CD4-positive, CD25-positive, alpha-beta regulatory T cell (primary cell): ENCODE data around the gene CFAP57. TPM values are rescaled to one million over a fixed set of nuclear protein-coding genes. Genes with fewer than 3 reads are reported as not detected.
"Not testable (repeated sequence)": the region's sequence is repeated elsewhere in the genome, so short reads cannot be mapped to it uniquely, and the experiment has no call there.

Source experiments
- ATAC-seq, 2 donors: fragments of 150-1000 bp; cut with Tn5 transposase; one replicate each; pipeline ENCODE4 v1.10.0; 2021; ENCODE audit warnings: low read depth in 2 of 2, moderate number of reproducible peaks in 2 of 2, moderate library complexity in 1 of 2
- DNase-seq, 3 donors: peaks; one replicate each; pipeline versions ENCODE4 v3.0.0 to v3.0.0-alpha.2; 2012 to 2022; ENCODE audit warnings: mixed read lengths in 1 of 3
- H3K27ac ChIP-seq: one replicate; pipeline ENCODE4 v1.7.0; 2013; ENCODE audit warnings: mild to moderate bottlenecking, low read length; ENCODE audit not compliant: insufficient read depth, poor library complexity, severe bottlenecking
- H3K27me3 ChIP-seq: one replicate; pipeline ENCODE4 v1.7.0; 2013; ENCODE audit warnings: low read length; ENCODE audit not compliant: control insufficient read depth, insufficient read depth
- H3K36me3 ChIP-seq: one replicate; pipeline ENCODE4 v1.7.0; 2013; ENCODE audit warnings: mild to moderate bottlenecking, low read length, moderate library complexity; ENCODE audit not compliant: control insufficient read depth, insufficient read depth
- H3K4me1 ChIP-seq: 2 replicates; pipeline ENCODE4 v1.7.0; 2013; ENCODE audit warnings: mild to moderate bottlenecking, low read length; ENCODE audit not compliant: insufficient read depth, control insufficient read depth, poor library complexity, severe bottlenecking
- H3K4me3 ChIP-seq: one replicate; pipeline ENCODE4 v1.7.0; 2013; ENCODE audit warnings: low read depth, mild to moderate bottlenecking, low read length, moderate library complexity
- H3K9me3 ChIP-seq, 2 experiments: 1 replicate in 1 of 2; 2 replicates in 1 of 2; pipeline ENCODE4 v1.7.0; 2013; ENCODE audit warnings: low read length in 2 of 2, mild to moderate bottlenecking in 1 of 2, moderate library complexity in 1 of 2; ENCODE audit not compliant: control insufficient read depth in 2 of 2
- H3K27ac Mint-ChIP-seq, 3 donors: one replicate each; pipeline ENCODE4 v1.8.0; 2020 to 2022; ENCODE audit warnings: mild to moderate bottlenecking in 3 of 3, mixed read lengths in 3 of 3, moderate library complexity in 2 of 3
- H3K27me3 Mint-ChIP-seq: one replicate; pipeline ENCODE4 v1.8.0; 2022; ENCODE audit warnings: mild to moderate bottlenecking, mixed read lengths
- H3K36me3 Mint-ChIP-seq: one replicate; pipeline ENCODE4 v1.8.0; 2020; ENCODE audit warnings: mixed read lengths
- H3K4me1 Mint-ChIP-seq, 4 donors: one replicate each; pipeline ENCODE4 v1.8.0; 2020 to 2022; ENCODE audit warnings: mixed read lengths in 4 of 4, mild to moderate bottlenecking in 1 of 4
- H3K4me3 Mint-ChIP-seq, 4 donors: one replicate each; pipeline ENCODE4 v1.8.0; 2020 to 2022; ENCODE audit warnings: mild to moderate bottlenecking in 4 of 4, mixed read lengths in 4 of 4, moderate library complexity in 3 of 4
- H3K9me3 Mint-ChIP-seq, 7 donors: one replicate each; pipeline ENCODE4 v1.8.0; 2020 to 2022; ENCODE audit warnings: mixed read lengths in 7 of 7, mild to moderate bottlenecking in 3 of 7, moderate library complexity in 2 of 7
- polyA plus RNA-seq, 4 donors: library from polyadenylated mRNA; unstranded; fragments of 300-500 nt; fragmentation: Illumina TruSeq; gene quantifications; one replicate each; pipeline ENCODE4 v1.2.3, GENCODE V29; 2021
- total RNA-seq: library from RNA; stranded (reverse); gene quantifications from one replicate; pipeline ENCODE4 v1.2.3, GENCODE V29; 2022

Gene CFAP57
- total and polyA plus RNA-seq, 5 donors from 2014 or later: 0.13 TPM; not detected in 4

DNA sequence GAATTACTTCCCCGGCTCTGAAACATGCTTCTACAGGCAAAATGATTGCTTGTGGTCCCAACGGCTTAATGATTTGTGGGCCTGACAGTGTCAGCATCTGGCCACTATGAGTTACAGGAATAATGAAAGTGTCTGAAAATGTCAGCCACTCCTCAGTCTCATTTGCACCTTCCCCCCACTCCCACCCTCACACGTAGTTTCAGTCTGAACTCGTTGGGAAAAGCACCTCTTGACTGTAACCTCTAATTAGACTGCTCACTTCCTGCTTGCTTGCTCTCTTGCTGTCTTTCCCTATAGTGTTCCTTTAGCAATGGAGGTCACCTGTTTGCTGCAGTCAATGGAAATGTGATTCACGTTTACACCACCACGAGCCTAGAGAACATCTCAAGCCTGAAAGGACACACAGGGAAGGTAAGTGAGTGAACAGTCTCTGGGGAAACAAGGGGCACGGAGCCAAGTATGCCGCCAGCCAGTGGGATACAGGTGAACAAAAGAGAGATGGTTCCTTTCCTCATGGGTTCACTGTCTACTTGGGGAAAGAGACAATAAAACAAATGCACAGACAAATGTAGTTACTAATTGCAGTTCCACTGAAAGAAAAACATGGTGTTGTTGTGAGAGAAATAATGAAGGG is 27.1 kb downstream of the CFAP57 start:
- H3K27me3 ChIP-seq: peaks cover 4% of the 10 kb centered on the region
- Mint-ChIP-seq H3K9me3 (peaks cover 0 to 14% (median 4%) of the 10 kb centered on the region in 7 donors), H3K36me3 (no peaks in the 10 kb centered on the region), H3K4me3 (no peak overlapping the region), H3K27ac (no peak overlapping the region), H3K4me1 (no peaks in the 10 kb centered on the region), H3K27me3 (peaks cover 20% of the 10 kb centered on the region)
- ATAC-seq (no peak), DNase-seq (no peak)
- H3K9me3 ChIP-seq: peaks cover 7 to 8% of the 10 kb centered on the region in 2 experiments
- H3K4me3 ChIP-seq: no peak overlapping the region
- no peak overlapping the region for H3K27ac ChIP-seq
- no peaks in the 10 kb centered on the region for H3K36me3 ChIP-seq
- no peaks in the 10 kb centered on the region for H3K4me1 ChIP-seq

DNA sequence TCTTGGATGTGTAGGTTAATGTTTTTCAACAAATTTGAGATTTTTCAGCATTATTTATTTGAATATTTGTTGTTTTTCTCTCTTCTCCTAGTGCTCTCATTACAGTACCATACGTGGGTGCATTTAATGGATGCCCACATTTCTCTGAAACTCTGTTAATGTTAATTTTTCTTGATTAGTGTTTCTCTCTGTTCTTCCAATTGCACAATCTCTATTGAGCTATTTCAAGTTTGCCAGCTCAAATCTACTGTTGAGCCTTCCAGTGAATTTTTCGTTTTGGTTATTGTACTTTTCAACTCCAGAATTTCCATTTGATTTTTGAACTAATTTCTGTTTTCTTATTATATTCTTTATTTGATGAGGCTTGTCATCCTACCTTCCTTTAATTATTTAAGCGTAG is 31.7 kb downstream of the CFAP57 start:
- no peaks in the 10 kb centered on the region for H3K36me3 ChIP-seq
- Mint-ChIP-seq H3K36me3 (no peaks in the 10 kb centered on the region), H3K4me3 (no peak overlapping the region), H3K27me3 (peaks cover 5% of the 10 kb centered on the region), H3K9me3 (peaks cover 0 to 8% (median 4%) of the 10 kb centered on the region in 7 donors), H3K4me1 (peaks cover 0 to 4% (median 0%) of the 10 kb centered on the region in 4 donors), H3K27ac (no peak overlapping the region)
- no peaks in the 10 kb centered on the region for H3K4me1 ChIP-seq
- H3K27me3 ChIP-seq: no peaks in the 10 kb centered on the region
- no peak overlapping the region for H3K4me3 ChIP-seq
- ATAC-seq: no peak
- H3K9me3 ChIP-seq: no peaks in the 10 kb centered on the region
- DNase-seq: no peak
- H3K27ac ChIP-seq: no peak overlapping the region

DNA sequence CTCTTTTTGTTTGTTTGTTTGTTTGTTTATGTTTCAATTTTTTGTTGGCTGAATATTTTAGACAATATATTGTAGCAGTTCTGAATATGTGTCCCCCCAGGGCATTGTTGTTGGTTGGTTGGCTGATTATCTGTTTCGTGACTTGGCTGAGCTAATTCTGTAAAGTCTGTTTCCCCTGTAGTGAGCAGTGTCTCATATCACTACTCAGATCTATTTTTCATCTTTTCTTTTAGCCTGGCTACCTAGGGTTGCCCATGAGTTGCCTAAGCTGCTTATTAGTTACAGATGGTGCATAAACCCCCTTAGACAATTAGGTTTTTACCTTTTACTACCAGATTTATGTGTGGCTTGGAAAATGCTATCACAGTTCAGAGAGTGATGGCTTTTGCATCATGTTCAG is 32.3 kb downstream of the CFAP57 start:
- H3K4me3 Mint-ChIP-seq: no peak overlapping the region
- peak overlapping the region in 1 of 3 donors; percentile 80 for H3K27ac Mint-ChIP-seq
- H3K9me3 ChIP-seq: no peaks in the 10 kb centered on the region
- H3K27ac ChIP-seq: no peak overlapping the region
- H3K4me3 ChIP-seq: no peak overlapping the region
- H3K36me3 ChIP-seq: no peaks in the 10 kb centered on the region
- H3K4me1 Mint-ChIP-seq: peaks cover 0 to 4% (median 0%) of the 10 kb centered on the region in 4 donors
- H3K9me3 Mint-ChIP-seq: peaks cover 0 to 8% (median 4%) of the 10 kb centered on the region in 7 donors
- H3K27me3 ChIP-seq: no peaks in the 10 kb centered on the region
- H3K36me3 Mint-ChIP-seq: no peaks in the 10 kb centered on the region
- H3K27me3 Mint-ChIP-seq: peaks cover 5% of the 10 kb centered on the region
- ATAC-seq (no peak), DNase-seq (no peak)
- no peaks in the 10 kb centered on the region for H3K4me1 ChIP-seq

- Histone ChIP-seq H3K9me3 (no peaks in the 10 kb centered on the region), H3K27me3 (no peaks in the 10 kb centered on the region), H3K36me3 (no peaks in the 10 kb centered on the region), H3K4me1 (no peaks in the 10 kb centered on the region), H3K4me3 (no peak overlapping the region), H3K27ac (no peak overlapping the region)
- no peaks in the 10 kb centered on the region for H3K36me3 Mint-ChIP-seq
- peaks cover 0 to 8% (median 4%) of the 10 kb centered on the region in 7 donors for H3K9me3 Mint-ChIP-seq
- peaks cover 0 to 4% (median 0%) of the 10 kb centered on the region in 4 donors for H3K4me1 Mint-ChIP-seq
- DNase-seq (no peak), ATAC-seq (no peak)
- no peak overlapping the region for H3K27ac Mint-ChIP-seq
- H3K4me3 Mint-ChIP-seq: no peak overlapping the region
- peaks cover 5% of the 10 kb centered on the region for H3K27me3 Mint-ChIP-seq
Observed at GRCh38 chr1:43205671-43206070, 33.5 kb downstream of the CFAP57 start.

DNA sequence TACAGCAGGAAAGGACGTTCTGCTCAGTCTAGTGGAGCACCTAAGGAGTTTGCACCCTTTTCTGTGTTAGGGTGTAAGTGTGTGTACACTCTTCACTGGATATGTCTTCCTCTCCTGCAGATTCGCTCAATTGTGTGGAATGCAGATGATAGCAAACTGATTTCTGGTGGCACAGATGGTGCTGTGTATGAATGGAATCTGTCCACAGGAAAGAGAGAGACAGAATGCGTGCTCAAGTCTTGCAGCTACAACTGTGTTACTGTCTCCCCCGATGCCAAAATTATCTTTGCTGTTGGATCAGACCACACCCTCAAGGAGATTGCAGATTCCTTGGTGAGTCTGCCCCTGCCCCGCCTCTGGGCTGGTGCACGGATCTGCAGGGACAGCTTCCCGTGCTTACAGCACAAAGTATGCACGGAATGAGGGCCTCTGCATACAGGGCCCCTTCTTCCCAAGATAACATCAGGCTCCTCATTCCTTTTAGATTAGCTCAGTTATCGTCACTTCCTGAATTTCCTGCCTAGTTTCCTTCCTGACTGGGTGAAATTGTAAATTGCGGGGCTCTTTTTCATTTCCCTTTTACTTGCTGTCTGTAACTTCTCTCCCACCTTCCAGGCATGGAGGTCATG is 34.6 kb downstream of the CFAP57 start:
- Mint-ChIP-seq H3K36me3 (no peaks in the 10 kb centered on the region), H3K9me3 (peaks cover 0 to 8% (median 4%) of the 10 kb centered on the region in 7 donors), H3K4me1 (peaks cover 0 to 4% (median 0%) of the 10 kb centered on the region in 4 donors), H3K27me3 (peaks cover 5% of the 10 kb centered on the region), H3K27ac (peak overlapping the region in 1 of 3 donors; percentile 24), H3K4me3 (no peak overlapping the region)
- no peak overlapping the region for H3K4me3 ChIP-seq
- no peaks in the 10 kb centered on the region for H3K27me3 ChIP-seq
- no peaks in the 10 kb centered on the region for H3K4me1 ChIP-seq
- ATAC-seq (no peak), DNase-seq (no peak)
- no peaks in the 10 kb centered on the region for H3K36me3 ChIP-seq
- H3K27ac ChIP-seq: no peak overlapping the region
- H3K9me3 ChIP-seq: no peaks in the 10 kb centered on the region

DNA sequence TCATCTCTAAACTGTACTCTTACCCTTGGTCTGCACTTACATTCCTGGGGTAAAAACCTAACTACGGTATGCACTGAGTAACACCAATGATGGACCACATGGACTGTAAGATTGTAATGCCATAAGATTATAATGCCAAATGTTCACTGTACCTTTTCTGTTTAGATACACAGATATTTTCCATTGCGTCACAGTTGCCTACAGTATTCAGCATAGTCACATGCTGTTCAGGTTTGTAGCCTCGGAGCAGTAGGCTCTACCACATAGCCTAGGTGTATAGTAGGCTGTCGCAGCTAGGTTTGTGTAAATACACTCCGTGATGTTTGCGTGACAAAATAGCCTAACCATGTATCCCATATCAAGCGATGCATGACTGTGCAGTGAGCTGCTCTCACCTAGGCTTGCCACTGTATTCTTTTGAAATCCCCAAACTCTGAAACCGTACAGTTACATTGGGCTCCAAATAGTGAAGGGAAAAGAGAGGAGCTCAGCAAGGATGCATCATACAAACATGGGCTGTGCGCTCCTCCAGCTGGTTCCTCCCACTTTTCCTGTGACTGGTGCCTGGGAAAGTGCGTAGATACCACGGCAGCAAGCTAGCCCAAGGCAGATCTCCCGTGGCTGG is 35.2 kb downstream of the CFAP57 start:
- no peak overlapping the region for H3K4me3 ChIP-seq
- Mint-ChIP-seq H3K27me3 (peaks cover 9% of the 10 kb centered on the region), H3K4me1 (peaks cover 0 to 4% (median 0%) of the 10 kb centered on the region in 4 donors), H3K4me3 (no peak overlapping the region), H3K36me3 (no peaks in the 10 kb centered on the region), H3K9me3 (peaks cover 1 to 8% (median 4%) of the 10 kb centered on the region in 7 donors), H3K27ac (peak overlapping the region in 1 of 3 donors; percentile 24)
- no peaks in the 10 kb centered on the region for H3K27me3 ChIP-seq
- ATAC-seq: no peak
- H3K4me1 ChIP-seq: no peaks in the 10 kb centered on the region
- no peaks in the 10 kb centered on the region for H3K36me3 ChIP-seq
- H3K9me3 ChIP-seq: no peaks in the 10 kb centered on the region
- DNase-seq: no peak
- no peak overlapping the region for H3K27ac ChIP-seq

- H3K9me3 ChIP-seq, H3K36me3 Mint-ChIP-seq, H3K27me3 ChIP-seq, H3K27me3 Mint-ChIP-seq, DNase-seq, H3K27ac Mint-ChIP-seq, H3K9me3 Mint-ChIP-seq, H3K36me3 ChIP-seq, ATAC-seq, H3K27ac ChIP-seq, H3K4me1 ChIP-seq, H3K4me3 ChIP-seq, H3K4me3 Mint-ChIP-seq, H3K4me1 Mint-ChIP-seq: not testable (repeated sequence)
Observed at GRCh38 chr1:43208277-43208676, 36.1 kb downstream of the CFAP57 start.
